ENCODE data around the gene CNGA2.
A peak's percentile ranks its signal among the peaks of the same experiment; 100 is the strongest.

CNGA2 gene

GRCh38 chrX:151752847-151753246 lies 18.3 kb downstream of the CNGA2 start:
- DNase-seq (ENCODE audit: low read depth) = no peak

GRCh38 chrX:151753313-151754046 lies 18.9 kb downstream of the CNGA2 start:
- DNase-seq (ENCODE audit: low read depth) = peak; percentile 9

- DNase-seq (ENCODE audit: low read depth) = no peak
These were observed 19.5 kb downstream of the CNGA2 start for GRCh38 chrX:151754047-151754429.

GRCh38 chrX:151754641-151755215 lies 20.2 kb downstream of the CNGA2 start:
- DNase-seq (ENCODE audit: low read depth) = no peak

GRCh38 chrX:151759041-151759708 lies 24.6 kb downstream of the CNGA2 start:
- no peak for DNase-seq (ENCODE audit: low read depth)

GRCh38 chrX:151762802-151763201 lies 28.3 kb downstream of the CNGA2 start:
- no peak for DNase-seq (ENCODE audit: low read depth)

GRCh38 chrX:151763711-151764110 lies 29.2 kb downstream of the CNGA2 start:
- no peak for DNase-seq (ENCODE audit: low read depth)

GRCh38 chrX:151765026-151765425 lies 30.5 kb downstream of the CNGA2 start:
- no peak for DNase-seq (ENCODE audit: low read depth)

- no peak for DNase-seq (ENCODE audit: low read depth)
These were observed 37.2 kb downstream of the CNGA2 start for GRCh38 chrX:151771726-151772125.

- no peak for DNase-seq (ENCODE audit: low read depth)
These were observed 38.9 kb downstream of the CNGA2 start for GRCh38 chrX:151773434-151773833.

- no peak for DNase-seq (ENCODE audit: low read depth)
These were observed 39.9 kb downstream of the CNGA2 start for GRCh38 chrX:151774421-151774820.

- DNase-seq (ENCODE audit: low read depth) = no peak
These were observed 41.7 kb downstream of the CNGA2 start for GRCh38 chrX:151776181-151776731.

GRCh38 chrX:151776936-151777335 lies 42.4 kb downstream of the CNGA2 start:
- DNase-seq (ENCODE audit: low read depth) = no peak

- no peak for DNase-seq (ENCODE audit: low read depth)
These were observed 44.7 kb downstream of the CNGA2 start for GRCh38 chrX:151779258-151779657.

- DNase-seq (ENCODE audit: low read depth) = no peak
These were observed 46.1 kb downstream of the CNGA2 start for GRCh38 chrX:151780621-151781020.

- DNase-seq (ENCODE audit: low read depth) = no peak
These were observed 54.7 kb downstream of the CNGA2 start for GRCh38 chrX:151789179-151789800.

- DNase-seq (ENCODE audit: low read depth) = no peak
These were observed 56.1 kb downstream of the CNGA2 start for GRCh38 chrX:151790481-151791160.

GRCh38 chrX:151791961-151792360 lies 57.4 kb downstream of the CNGA2 start:
- no peak for DNase-seq (ENCODE audit: low read depth)

- DNase-seq (ENCODE audit: low read depth) = no peak
These were observed 58.0 kb downstream of the CNGA2 start for GRCh38 chrX:151792505-151792904.

GRCh38 chrX:151793886-151794285 lies 59.3 kb downstream of the CNGA2 start:
- no peak for DNase-seq (ENCODE audit: low read depth)
